Fibroblast of the conjunctiva (primary cell): ENCODE results near the gene PTEN.
"Not testable (repeated sequence)": the region's sequence is repeated elsewhere in the genome, so short reads cannot be mapped to it uniquely, and the experiment has no call there.

Experiments used
- DNase-seq: peaks from one replicate; pipeline ENCODE4 v3.0.0-alpha.2; 2010; ENCODE audit warnings: low read depth

The PTEN gene

DNA sequence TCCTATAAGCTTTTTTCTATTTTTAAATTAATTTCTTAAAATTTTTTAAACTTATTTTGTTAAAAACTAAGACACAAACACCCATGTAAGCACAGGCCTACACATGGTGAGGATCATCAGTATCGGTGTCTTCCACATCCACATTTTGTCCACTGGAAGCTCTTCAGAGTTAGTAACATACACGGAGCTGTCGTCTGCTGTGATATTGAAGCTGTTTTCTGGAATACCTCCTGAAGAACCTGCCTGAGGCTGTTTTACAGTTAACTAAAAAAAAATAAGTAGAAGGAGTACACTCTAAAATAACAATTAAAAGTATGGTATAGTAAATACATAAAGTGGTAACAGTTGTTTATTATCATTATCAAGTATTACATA lies 17.8 kb upstream of the PTEN start:
- DNase-seq = no peak

- DNase-seq = no peak
Measured at GRCh38 chr10:87846023-87846422, 17.4 kb upstream of the PTEN start.

- DNase-seq = not testable (repeated sequence)
Measured at GRCh38 chr10:87846711-87847110, 16.7 kb upstream of the PTEN start.

GRCh38 chr10:87847550-87847949 lies 15.9 kb upstream of the PTEN start:
- DNase-seq = no peak

DNA sequence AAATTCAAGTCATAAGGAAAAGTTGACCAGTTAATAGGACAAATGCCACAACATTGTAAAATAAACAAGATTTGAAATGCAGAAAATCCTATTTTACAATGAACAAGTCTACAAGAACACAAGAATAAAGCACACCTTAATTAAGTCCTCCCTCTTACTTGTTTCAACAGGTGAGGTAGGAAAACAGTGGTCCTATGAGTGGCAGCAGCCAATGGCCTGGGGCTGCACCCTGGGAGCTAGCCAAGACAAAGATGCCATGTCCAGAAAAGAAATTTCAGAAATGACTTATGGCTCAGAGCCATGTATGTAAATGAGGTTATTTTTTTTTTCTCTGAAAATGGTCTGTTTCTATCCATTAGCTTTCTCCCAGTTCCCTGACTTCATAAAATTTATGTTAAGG lies 14.4 kb upstream of the PTEN start:
- DNase-seq = no peak

GRCh38 chr10:87850742-87851205 lies 12.7 kb upstream of the PTEN start:
- DNase-seq = peak; percentile 43

- DNase-seq = no peak
Measured at GRCh38 chr10:87852089-87852488, 11.3 kb upstream of the PTEN start.

GRCh38 chr10:87855247-87855646 lies 8.2 kb upstream of the PTEN start:
- not testable (repeated sequence) for DNase-seq

DNA sequence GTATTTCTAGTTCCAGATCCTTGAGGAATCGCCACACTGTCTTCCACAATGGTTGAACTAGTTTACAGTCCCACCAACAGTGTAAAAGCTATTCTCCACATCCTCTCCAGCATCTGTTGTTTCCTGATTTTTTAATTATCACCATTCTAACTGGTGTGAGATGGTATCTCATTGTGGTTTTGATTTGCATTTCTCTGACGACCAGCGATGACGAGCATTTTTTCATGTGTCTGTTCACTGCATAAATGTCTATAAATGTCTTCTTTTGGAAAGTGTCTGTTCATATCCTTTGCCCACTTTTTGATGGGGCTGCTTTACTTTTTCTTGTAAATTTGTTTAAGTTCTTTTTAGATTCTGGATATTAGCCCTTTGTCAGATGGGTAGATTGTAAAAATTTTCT lies 7.8 kb upstream of the PTEN start:
- DNase-seq = not testable (repeated sequence)

DNA sequence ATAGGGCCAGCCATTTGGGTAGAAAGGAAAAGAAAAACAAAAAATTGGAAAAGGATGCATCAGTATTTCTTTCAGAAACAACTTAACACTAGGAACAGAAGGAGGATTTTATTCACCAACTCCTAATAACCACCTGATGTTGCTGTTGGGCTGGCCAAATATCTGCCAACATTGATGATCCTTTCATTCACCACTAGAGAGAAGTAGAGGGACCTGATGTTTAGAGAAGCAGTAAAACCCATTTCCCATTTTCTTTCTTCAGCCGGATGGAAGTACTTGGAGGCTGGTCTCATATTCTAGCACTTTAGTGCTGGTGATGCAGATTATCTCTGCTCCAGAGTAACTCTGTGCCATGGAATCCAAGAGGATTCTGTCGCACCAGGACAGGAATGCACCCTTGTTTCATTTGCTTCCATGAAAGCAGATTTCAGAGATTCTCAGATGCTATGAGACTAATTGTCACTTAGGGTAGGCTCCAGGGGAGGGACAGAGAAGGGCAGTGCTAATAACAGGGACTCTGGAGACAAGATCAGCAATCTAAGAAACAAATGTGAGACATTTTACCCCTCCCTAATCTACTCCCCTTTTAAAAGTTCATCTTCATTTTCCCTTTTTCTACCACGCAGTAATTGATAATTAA lies 3.1 kb upstream of the PTEN start:
- peak; percentile 67 for DNase-seq

GRCh38 chr10:87860816-87861403 lies 2.5 kb upstream of the PTEN start:
- DNase-seq = no peak

GRCh38 chr10:87861566-87861952 lies 1.9 kb upstream of the PTEN start:
- DNase-seq = peak; percentile 67

- peak; percentile 97 for DNase-seq
Measured at GRCh38 chr10:87861953-87862678, 1.3 kb upstream of the PTEN start.

DNA sequence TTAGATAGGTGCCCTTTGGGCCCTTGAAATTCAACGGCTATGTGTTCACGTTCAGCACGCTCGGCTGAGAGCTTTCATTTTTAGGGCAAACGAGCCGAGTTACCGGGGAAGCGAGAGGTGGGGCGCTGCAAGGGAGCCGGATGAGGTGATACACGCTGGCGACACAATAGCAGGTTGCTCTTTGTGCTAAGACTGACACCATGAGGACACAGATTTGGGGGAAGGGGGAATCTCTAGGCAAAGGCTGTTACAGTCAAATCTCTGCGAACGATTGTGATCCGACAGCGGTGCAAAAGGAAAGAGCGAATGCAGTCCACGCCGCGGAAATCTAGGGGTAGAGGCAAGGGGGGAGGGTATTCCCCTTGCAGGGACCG lies 759 bp upstream of the PTEN start:
- DNase-seq = no peak

DNA sequence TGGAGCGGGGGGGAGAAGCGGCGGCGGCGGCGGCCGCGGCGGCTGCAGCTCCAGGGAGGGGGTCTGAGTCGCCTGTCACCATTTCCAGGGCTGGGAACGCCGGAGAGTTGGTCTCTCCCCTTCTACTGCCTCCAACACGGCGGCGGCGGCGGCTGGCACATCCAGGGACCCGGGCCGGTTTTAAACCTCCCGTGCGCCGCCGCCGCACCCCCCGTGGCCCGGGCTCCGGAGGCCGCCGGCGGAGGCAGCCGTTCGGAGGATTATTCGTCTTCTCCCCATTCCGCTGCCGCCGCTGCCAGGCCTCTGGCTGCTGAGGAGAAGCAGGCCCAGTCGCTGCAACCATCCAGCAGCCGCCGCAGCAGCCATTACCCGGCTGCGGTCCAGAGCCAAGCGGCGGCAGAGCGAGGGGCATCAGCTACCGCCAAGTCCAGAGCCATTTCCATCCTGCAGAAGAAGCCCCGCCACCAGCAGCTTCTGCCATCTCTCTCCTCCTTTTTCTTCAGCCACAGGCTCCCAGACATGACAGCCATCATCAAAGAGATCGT lies 598 bp downstream of the PTEN start:
- DNase-seq = not testable (repeated sequence)

DNA sequence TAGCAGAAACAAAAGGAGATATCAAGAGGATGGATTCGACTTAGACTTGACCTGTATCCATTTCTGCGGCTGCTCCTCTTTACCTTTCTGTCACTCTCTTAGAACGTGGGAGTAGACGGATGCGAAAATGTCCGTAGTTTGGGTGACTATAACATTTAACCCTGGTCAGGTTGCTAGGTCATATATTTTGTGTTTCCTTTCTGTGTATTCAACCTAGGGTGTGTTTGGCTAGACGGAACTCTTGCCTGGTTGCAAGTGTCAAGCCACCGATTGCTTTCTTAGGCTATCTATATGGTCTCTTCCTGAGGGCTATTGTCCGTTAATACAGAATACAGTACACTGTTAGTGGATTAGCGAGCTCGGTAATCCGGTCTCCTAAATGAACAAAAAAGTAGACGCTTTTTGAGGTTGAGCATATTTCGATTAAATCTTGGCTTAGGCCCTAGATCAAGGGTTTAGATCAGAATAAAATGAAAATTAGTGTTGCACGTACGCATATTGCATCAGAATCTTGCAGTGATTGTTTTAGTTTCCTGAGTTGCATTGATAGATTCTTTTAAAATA lies 1.2 kb downstream of the PTEN start:
- no peak for DNase-seq

GRCh38 chr10:87865241-87865881 lies 1.9 kb downstream of the PTEN start:
- no peak for DNase-seq

- no peak for DNase-seq
Measured at GRCh38 chr10:87866412-87866974, 3.1 kb downstream of the PTEN start.

DNA sequence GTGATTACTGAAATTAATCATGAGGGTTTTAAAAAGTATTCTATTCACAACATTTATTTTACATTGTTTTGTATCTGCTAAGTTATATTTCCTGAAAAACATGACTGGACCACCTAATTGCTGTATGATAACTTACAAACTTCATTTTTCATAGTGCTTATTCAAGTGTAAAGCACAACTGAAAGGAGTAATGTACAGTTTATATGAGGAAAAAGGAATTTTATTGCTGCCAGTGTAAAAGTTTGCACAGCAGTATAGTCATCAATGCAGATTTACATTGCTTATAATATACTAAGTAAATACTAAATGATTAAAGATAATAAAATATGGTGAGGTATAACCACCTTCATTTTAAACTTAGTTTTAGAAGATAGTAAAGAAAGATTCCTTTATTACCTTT lies 4.0 kb downstream of the PTEN start:
- DNase-seq = no peak

DNA sequence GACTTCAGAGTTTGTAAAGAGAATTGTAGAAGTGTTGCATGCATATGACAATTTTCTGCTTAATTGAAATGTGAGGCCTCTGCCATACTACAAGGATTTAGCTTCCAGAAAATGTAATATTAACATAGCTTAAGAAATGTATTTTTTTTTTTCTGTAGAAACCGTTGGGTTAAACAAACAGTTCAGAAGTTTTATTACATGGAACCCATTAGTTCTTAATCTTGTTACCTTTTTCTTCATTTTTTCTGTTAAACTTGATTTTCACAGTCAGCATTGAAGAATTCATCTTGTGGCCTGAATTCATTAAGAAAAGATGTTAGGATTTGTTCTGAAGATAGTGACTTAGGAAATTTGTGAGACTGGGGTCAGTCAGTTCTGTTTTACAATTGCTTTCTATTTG lies 4.9 kb downstream of the PTEN start:
- no peak for DNase-seq

- not testable (repeated sequence) for DNase-seq
Measured at GRCh38 chr10:87869139-87869538, 5.7 kb downstream of the PTEN start.
